Sigmoid colon (tissue), 7 donors: ENCODE results near the gene ADIPOR1. TPM values are rescaled to one million over a fixed set of nuclear protein-coding genes. Genes with fewer than 3 reads are reported as not detected.
A peak's percentile ranks its signal among the peaks of the same experiment; 100 is the strongest.

ENCODE experiments used
- DNase-seq: peaks from one replicate; pipeline ENCODE4 v3.0.0-alpha.2; 2019
- H3K27ac ChIP-seq, 4 donors: fragments of 200-600 bp; sonication (generic); one replicate each; pipeline ENCODE4 v1.5.1; 2016 to 2019; ENCODE audit warnings: mild to moderate bottlenecking in 1 of 4
- H3K27me3 ChIP-seq, 3 donors: fragments of 200-600 bp; sonication (generic); one replicate each; pipeline ENCODE4 v1.5.1; 2019; ENCODE audit warnings: mild to moderate bottlenecking in 1 of 3
- H3K36me3 ChIP-seq, 4 donors: fragments of 200-600 bp; sonication (generic); one replicate each; pipeline ENCODE4 v1.5.1; 2016 to 2019
- H3K4me1 ChIP-seq, 4 donors: fragments of 200-600 bp; sonication (generic); one replicate each; pipeline ENCODE4 v1.5.1; 2017 to 2019
- H3K4me3 ChIP-seq, 4 donors: fragments of 200-600 bp; sonication (generic); one replicate each; pipeline ENCODE4 v1.5.1; 2017 to 2019; ENCODE audit warnings: mild to moderate bottlenecking in 2 of 4, moderate library complexity in 1 of 4
- H3K9me3 ChIP-seq, 4 donors: fragments of 200-600 bp in 3 of 4; sonication (generic) in 3 of 4; one replicate each; pipeline versions ENCODE4 v1.5.1 to v1.6.1; 2013 to 2019
- EP300 ChIP-seq, 4 donors: sonication (generic); formaldehyde crosslinking; IDR thresholded peaks; one replicate each; pipeline ENCODE4 v1.6.1; 2017; ENCODE audit warnings: antibody characterized with exemption in 4 of 4
- POLR2A ChIP-seq, 2 donors: fragments of 450-650 bp; IDR thresholded peaks; one replicate each; pipeline ENCODE4 v1.6.1; 2016; ENCODE audit warnings: antibody characterized with exemption in 2 of 2, mild to moderate bottlenecking in 2 of 2, moderate library complexity in 2 of 2
- POLR2AphosphoS5 ChIP-seq, 4 donors: sonication (generic); formaldehyde crosslinking; IDR thresholded peaks; one replicate each; pipeline ENCODE4 v1.6.1; 2017; ENCODE audit warnings: antibody characterized with exemption in 4 of 4
- WGBS, 2 donors: extraction: QIAGEN DNeasy Blood & Tissue Kit; methylation state at CpG; one replicate each; pipeline ENCODE4 v1.1.7; 2013; 5-methylcytosine and 5-hydroxymethylcytosine counted together
- intact Hi-C: fragments of 100-400 bp; cut with DNase I; formaldehyde crosslinking; loops from one replicate; pipeline ENCODE4 v1.15.1; 2023
- polyA plus RNA-seq, 3 donors: library from polyadenylated mRNA; stranded (reverse); fragments of 200-250 nt; gene quantifications; one replicate each; pipeline ENCODE4 v1.2.3, GENCODE V29; 2013
- total RNA-seq, 4 donors: library from RNA; depleted of rRNA; stranded (reverse); fragments of >200 nt; gene quantifications; one replicate each; pipeline ENCODE4 v1.1.0, GENCODE V29; 2016
- TF ChIP-seq, protein P1 (sequence below), 4 experiments: fragments of 450-650 bp in 3 of 4; fragments of 200-600 bp in 1 of 4; IDR thresholded peaks; one replicate each; pipeline ENCODE4 v1.5.1; 2016 to 2019; ENCODE audit warnings: antibody characterized with exemption in 4 of 4, mild to moderate bottlenecking in 3 of 4, moderate library complexity in 2 of 4
- donor health status: healthy with polysubstance abuse.
- donor health status: Bipolar disorder and iron deficiency.
- donor health status: healthy.

The ADIPOR1 gene
- total and polyA plus RNA-seq, 7 donors = 54.4 to 82.9 (median 69.2) TPM

DNA sequence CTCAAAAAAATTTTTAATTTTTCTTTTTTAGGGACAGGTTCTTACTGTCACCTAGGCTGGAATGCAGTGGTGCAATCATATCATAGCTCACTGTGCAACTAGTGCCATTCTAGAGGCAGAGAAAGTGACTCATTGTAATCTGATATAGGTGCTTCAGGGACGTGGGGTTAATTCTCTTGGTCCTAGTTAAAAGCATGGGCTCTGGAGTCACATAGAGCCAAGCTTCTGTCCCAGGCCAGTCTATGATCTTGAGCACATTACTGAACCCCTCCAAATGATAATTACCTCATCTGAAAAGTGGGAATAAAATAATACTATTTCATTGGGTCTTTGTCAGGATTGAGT, 1.1 kb upstream of the ADIPOR1 start:
- H3K9me3 ChIP-seq = no peaks in the 10 kb centered on the region
- H3K27ac ChIP-seq = no peak overlapping the region
- peaks cover 0 to 34% (median 4%) of the 10 kb centered on the region in 4 donors for H3K36me3 ChIP-seq
- H3K4me1 ChIP-seq = peaks cover 0 to 39% (median 34%) of the 10 kb centered on the region in 4 donors
- H3K27me3 ChIP-seq = no peaks in the 10 kb centered on the region
- intact Hi-C loops = loop anchor here (2.0 kb wide), 1 partner anchor 32 kb away; the partner anchor contains the start of gene KLHL12
- no peak for DNase-seq
- TF ChIP-seq, protein P1, sequence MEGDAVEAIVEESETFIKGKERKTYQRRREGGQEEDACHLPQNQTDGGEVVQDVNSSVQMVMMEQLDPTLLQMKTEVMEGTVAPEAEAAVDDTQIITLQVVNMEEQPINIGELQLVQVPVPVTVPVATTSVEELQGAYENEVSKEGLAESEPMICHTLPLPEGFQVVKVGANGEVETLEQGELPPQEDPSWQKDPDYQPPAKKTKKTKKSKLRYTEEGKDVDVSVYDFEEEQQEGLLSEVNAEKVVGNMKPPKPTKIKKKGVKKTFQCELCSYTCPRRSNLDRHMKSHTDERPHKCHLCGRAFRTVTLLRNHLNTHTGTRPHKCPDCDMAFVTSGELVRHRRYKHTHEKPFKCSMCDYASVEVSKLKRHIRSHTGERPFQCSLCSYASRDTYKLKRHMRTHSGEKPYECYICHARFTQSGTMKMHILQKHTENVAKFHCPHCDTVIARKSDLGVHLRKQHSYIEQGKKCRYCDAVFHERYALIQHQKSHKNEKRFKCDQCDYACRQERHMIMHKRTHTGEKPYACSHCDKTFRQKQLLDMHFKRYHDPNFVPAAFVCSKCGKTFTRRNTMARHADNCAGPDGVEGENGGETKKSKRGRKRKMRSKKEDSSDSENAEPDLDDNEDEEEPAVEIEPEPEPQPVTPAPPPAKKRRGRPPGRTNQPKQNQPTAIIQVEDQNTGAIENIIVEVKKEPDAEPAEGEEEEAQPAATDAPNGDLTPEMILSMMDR (IDR thresholded peaks at IDR 0.05) = no peak
- TF ChIP-seq EP300 (IDR thresholded peaks at IDR 0.05) = no peak
- no peak for TF ChIP-seq POLR2A (IDR thresholded peaks at IDR 0.05)
- TF ChIP-seq POLR2AphosphoS5 (IDR thresholded peaks at IDR 0.05) = no peak
- no peak overlapping the region for H3K4me3 ChIP-seq
- 80 to 88% methylated on average over 1 of the region's 1 CpG for WGBS, 2 donors

DNA sequence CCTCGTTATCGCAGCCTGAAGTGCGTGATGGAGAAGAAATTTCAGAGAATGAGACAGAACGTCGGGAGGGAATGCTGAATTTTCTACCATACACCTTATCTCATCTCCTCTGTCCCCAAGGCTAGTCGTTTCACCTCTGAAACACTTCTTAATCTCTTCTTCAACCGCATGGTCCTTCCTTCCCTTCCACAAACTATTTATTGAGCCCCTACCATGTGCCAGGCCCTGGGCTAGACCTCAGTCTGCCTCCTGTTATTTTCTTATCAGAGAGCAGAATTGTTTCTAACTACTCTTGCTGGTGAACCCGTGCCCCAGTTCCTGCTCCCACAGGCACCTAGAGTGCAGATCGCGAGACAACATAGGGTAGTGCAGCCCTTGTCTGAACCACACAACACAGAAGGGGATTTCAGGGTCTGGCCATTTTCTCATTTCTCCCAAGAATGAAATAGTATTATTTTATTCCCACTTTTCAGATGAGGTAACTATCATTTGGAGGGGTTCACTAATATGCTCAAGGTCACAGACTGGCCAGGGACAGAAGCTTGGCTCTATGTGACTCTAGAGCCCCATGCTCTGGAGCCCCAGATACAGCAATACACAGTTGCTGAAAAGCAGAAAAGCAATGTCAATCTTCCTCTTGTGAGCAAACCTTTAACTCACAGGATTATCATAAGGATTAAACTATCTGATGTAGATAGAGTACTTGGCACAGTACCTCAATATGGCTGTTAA, 598 bp upstream of the ADIPOR1 start:
- intact Hi-C loops = loop anchor here (2.0 kb wide), 1 partner anchor 32 kb away; the partner anchor contains the start of gene KLHL12

DNA sequence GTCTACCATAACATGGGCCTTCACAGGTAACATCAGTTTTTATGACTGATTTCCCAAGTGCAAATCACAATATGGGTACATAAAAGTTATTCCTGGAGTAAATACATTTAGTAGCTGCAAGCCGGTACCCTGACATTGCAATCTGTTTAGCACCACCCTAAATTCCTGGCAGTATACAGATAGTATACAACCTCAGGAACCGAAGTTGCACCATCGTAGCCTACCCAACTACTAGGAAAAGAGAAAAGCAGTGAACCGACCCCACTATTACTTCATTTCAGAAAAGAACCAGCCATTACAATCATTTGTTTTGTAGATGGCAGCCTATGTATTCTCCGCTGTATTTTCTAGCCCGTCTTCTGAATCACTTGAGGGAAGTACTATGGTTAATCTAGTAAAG, 1.1 kb downstream of the ADIPOR1 start:
- peak overlapping the region; percentile 81 to 99 (median 90) for H3K4me3 ChIP-seq
- intact Hi-C loops = no loop called here
- no peak for DNase-seq
- H3K4me1 ChIP-seq = peaks cover 0 to 53% (median 39%) of the 10 kb centered on the region in 4 donors
- H3K27ac ChIP-seq = peak overlapping the region; percentile 91 to 96 (median 92)
- H3K9me3 ChIP-seq = no peaks in the 10 kb centered on the region
- no peak for TF ChIP-seq EP300 (IDR thresholded peaks at IDR 0.05)
- TF ChIP-seq POLR2A (IDR thresholded peaks at IDR 0.05) = no peak
- TF ChIP-seq, protein P1 (IDR thresholded peaks at IDR 0.05) = no peak
- 29 to 61% methylated on average over 6 of the region's 6 CpGs for WGBS, 2 donors
- H3K27me3 ChIP-seq = no peaks in the 10 kb centered on the region
- peaks cover 0 to 11% (median 0%) of the 10 kb centered on the region in 4 donors for H3K36me3 ChIP-seq

More for the DNA sequence above, 598 bp upstream of the ADIPOR1 start:
- DNase-seq = no peak
- peak overlapping the region; percentile 81 to 99 (median 90) for H3K4me3 ChIP-seq
- H3K36me3 ChIP-seq = peaks cover 0 to 29% (median 4%) of the 10 kb centered on the region in 4 donors
- peak overlapping the region; percentile 91 to 96 (median 92) for H3K27ac ChIP-seq
- no peaks in the 10 kb centered on the region for H3K27me3 ChIP-seq
- TF ChIP-seq POLR2A (IDR thresholded peaks at IDR 0.05) = no peak
- TF ChIP-seq POLR2AphosphoS5 (IDR thresholded peaks at IDR 0.05) = no peak
- TF ChIP-seq EP300 (IDR thresholded peaks at IDR 0.05) = no peak
- TF ChIP-seq, protein P1 (IDR thresholded peaks at IDR 0.05) = no peak
- H3K9me3 ChIP-seq = no peaks in the 10 kb centered on the region
- WGBS, 2 donors = 2 to 3% methylated on average over 10 of the region's 10 CpGs
- peaks cover 0 to 40% (median 39%) of the 10 kb centered on the region in 4 donors for H3K4me1 ChIP-seq

DNA sequence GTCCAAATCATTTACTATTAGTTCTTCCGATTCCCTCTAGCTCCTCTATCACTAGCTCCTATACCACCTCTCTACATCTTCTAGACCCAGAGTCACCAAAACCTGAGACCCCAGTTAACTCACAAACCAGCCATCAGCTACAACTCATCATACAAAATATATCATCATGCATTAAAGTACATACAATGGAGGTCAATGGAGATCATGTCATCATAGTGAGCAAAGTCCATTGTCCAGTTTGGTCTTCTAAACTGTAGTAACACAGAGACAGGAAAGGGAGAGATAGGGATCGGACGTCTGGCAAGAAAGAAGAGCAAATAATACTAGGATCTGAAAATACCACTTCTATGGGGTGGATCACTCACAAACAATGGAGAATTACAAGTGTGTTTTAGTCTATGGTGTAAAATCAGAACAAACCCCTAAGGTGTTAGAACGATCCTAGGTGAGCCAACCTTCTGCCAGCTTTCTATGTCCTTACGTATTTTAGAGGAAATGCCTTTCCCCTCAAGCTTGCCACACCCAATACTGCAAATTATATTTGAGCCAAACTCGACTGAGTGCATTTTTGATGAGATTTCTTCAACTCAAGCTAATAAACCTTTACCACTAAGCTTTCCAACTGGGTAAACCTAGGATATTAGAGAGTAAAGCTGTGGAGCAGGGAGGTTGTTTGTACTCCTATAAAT, 3.9 kb downstream of the ADIPOR1 start:
- H3K27ac ChIP-seq = no peak overlapping the region

DNA sequence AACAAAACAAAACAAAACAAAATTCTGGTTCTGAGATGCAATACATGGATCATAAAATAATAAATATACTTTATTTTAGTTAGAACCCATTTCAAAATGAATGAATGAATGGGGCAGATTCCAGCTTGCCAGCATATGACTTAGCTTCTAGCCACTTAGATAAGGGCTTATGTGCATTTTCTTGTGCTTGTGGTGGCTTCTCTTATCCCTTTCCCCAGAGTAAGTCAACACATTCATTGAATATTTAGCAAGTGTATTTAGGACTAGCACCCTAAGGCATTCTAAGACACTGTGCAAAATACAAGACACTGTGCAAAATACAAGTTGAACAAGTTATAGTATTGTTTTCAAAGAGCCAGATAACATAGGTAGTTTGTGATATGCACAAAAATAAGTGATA, 4.7 kb downstream of the ADIPOR1 start:
- Histone ChIP-seq H3K4me1 (peaks cover 0 to 49% (median 35%) of the 10 kb centered on the region in 4 donors), H3K27ac (no peak overlapping the region), H3K27me3 (no peaks in the 10 kb centered on the region), H3K36me3 (peaks cover 4 to 27% (median 13%) of the 10 kb centered on the region in 4 donors), H3K9me3 (no peaks in the 10 kb centered on the region), H3K4me3 (no peak overlapping the region)
- DNase-seq = no peak
- intact Hi-C loops = no loop called here
- TF ChIP-seq, protein P1 (IDR thresholded peaks at IDR 0.05) = no peak
- TF ChIP-seq POLR2AphosphoS5 (IDR thresholded peaks at IDR 0.05) (no peak), EP300 (IDR thresholded peaks at IDR 0.05) (no peak), POLR2A (IDR thresholded peaks at IDR 0.05) (no peak)

More for the DNA sequence above, 3.9 kb downstream of the ADIPOR1 start:
- Histone ChIP-seq H3K36me3 (peaks cover 4 to 19% (median 12%) of the 10 kb centered on the region in 4 donors), H3K9me3 (no peaks in the 10 kb centered on the region), H3K27me3 (no peaks in the 10 kb centered on the region), H3K4me3 (no peak overlapping the region), H3K4me1 (peaks cover 0 to 54% (median 39%) of the 10 kb centered on the region in 4 donors)
- intact Hi-C loops = no loop called here
- no peak for DNase-seq
- no peak for TF ChIP-seq POLR2AphosphoS5 (IDR thresholded peaks at IDR 0.05)
- 44 to 70% methylated on average over 6 of the region's 6 CpGs for WGBS, 2 donors
